GM12878 (cell line): ENCODE results near the gene RGL1. TPM values are rescaled to one million over a fixed set of nuclear protein-coding genes. Genes with fewer than 3 reads are reported as not detected.

Source experiments
- ATAC-seq: fragments of 200-7000 bp; cut with Tn5 transposase; 3 replicates; pipeline ENCODE4 v1.9.1; 2020; ENCODE audit warnings: mild to moderate bottlenecking, moderate library complexity
- BruUV-seq: library from RNA; stranded (reverse); fragments of 400-500 nt; replicated peaks from 2 replicates; lab custom pipeline; 2021; lab: Mats Ljungman, UMichigan
- CTCF ChIA-PET: fragments of 300-600 bp; sonication (Branson Sonifier 250); formaldehyde crosslinking; extraction: SDS; loops from one replicate; lab custom pipeline; 2021; ENCODE audit warnings: inconsistent platforms; lab: Yijun Ruan, JAX
- POLR2A ChIA-PET: fragments of 350-600 bp; formaldehyde crosslinking; extraction: SDS; loops from one replicate; lab custom pipeline; 2021; ENCODE audit warnings: inconsistent platforms; lab: Charles Lee
- RAD21 ChIA-PET: fragments of 300-600 bp; sonication (Branson Sonifier 250); formaldehyde crosslinking; loops from one replicate; lab custom pipeline; 2023; ENCODE audit warnings: antibody characterized with exemption; ENCODE audit not compliant: unreplicated experiment; lab: Charles Lee
- SMC1A ChIA-PET: fragments of 300-600 bp; sonication (Branson Sonifier 250); formaldehyde crosslinking; loops from one replicate; lab custom pipeline; 2023; ENCODE audit not compliant: unreplicated experiment, uncharacterized antibody; lab: Charles Lee
- DNase-seq: peaks from one replicate; pipeline ENCODE4 v3.0.0-alpha.2; 2011; ENCODE audit warnings: low read depth, low spot score
- FAIRE-seq: peaks from 3 replicates; lab custom pipeline; 2011; peaks lifted over from hg19 to GRCh38; lab: Jason Lieb, UNC
- H2AFZ ChIP-seq: 2 replicates; pipeline ENCODE4 v1.6.0; 2011; ENCODE audit warnings: low read depth, low read length, control low read depth; ENCODE audit not compliant: control insufficient read depth
- H3K27ac ChIP-seq: 2 replicates; pipeline ENCODE4 v1.5.1; 2011; ENCODE audit warnings: control low read depth; ENCODE audit not compliant: control insufficient read depth, insufficient read depth
- H3K27me3 ChIP-seq, 2 experiments: replicated peaks in 1 of 2; 2 replicates each; pipeline versions ENCODE4 v1.6.0 to v1.6.1; 2011; ENCODE audit warnings: low read length in 1 of 2; ENCODE audit not compliant: control insufficient read depth in 2 of 2, insufficient read depth in 2 of 2
- H3K36me3 ChIP-seq, 2 experiments: 2 replicates each; pipeline ENCODE4 v1.5.1; 2011; ENCODE audit warnings: low read length in 1 of 2; ENCODE audit not compliant: control insufficient read depth in 2 of 2, insufficient read depth in 2 of 2
- H3K4me1 ChIP-seq: 2 replicates; pipeline ENCODE4 v1.6.1; 2011; ENCODE audit warnings: mild to moderate bottlenecking, low read length, moderate library complexity, mixed read lengths; ENCODE audit not compliant: control insufficient read depth, insufficient read depth
- H3K4me2 ChIP-seq: 2 replicates; pipeline ENCODE4 v1.6.0; 2011; ENCODE audit warnings: control low read depth; ENCODE audit not compliant: control insufficient read depth, insufficient read depth
- H3K4me3 ChIP-seq: fragments of 200-600 bp; sonication (generic); 2 replicates; pipeline ENCODE4 v1.5.1; 2016
- H3K79me2 ChIP-seq: 2 replicates; pipeline ENCODE4 v1.6.0; 2011; ENCODE audit warnings: low read length; ENCODE audit not compliant: control insufficient read depth, insufficient read depth
- H3K9ac ChIP-seq: 2 replicates; pipeline ENCODE4 v1.8.0; 2011; ENCODE audit warnings: low read length, control low read depth, mixed read lengths; ENCODE audit not compliant: control insufficient read depth, insufficient read depth
- H3K9me3 ChIP-seq: replicated peaks from 3 replicates; pipeline ENCODE4 v1.5.1; 2011; ENCODE audit warnings: mild to moderate bottlenecking, low read length; ENCODE audit not compliant: control insufficient read depth, insufficient read depth
- H4K20me1 ChIP-seq: 2 replicates; pipeline ENCODE4 v1.6.0; 2011; ENCODE audit not compliant: control insufficient read depth, insufficient read depth
- BCL11A ChIP-seq: IDR thresholded peaks from 2 replicates; pipeline ENCODE4 v1.6.1; 2011; ENCODE audit warnings: low read depth, low read length
- BMI1 ChIP-seq: fragments of 450-650 bp; IDR thresholded peaks from 2 replicates; pipeline ENCODE4 v1.6.1; 2016; ENCODE audit warnings: mild to moderate bottlenecking, moderate library complexity, borderline replicate concordance
- CBX5 ChIP-seq: sonication (generic); IDR thresholded peaks from 2 replicates; pipeline ENCODE4 v1.6.1; 2016; ENCODE audit warnings: low read depth, moderate library complexity, mild to moderate bottlenecking, inconsistent platforms
- E4F1 ChIP-seq: fragments of 450-650 bp; IDR thresholded peaks from 2 replicates; pipeline ENCODE4 v1.6.1; 2018; ENCODE audit warnings: borderline replicate concordance, mild to moderate bottlenecking; ENCODE audit not compliant: partially characterized antibody
- EGR1 ChIP-seq, 2 experiments: IDR thresholded peaks; 1 replicate in 1 of 2; 2 replicates in 1 of 2; pipeline ENCODE4 v1.6.1; 2011 to 2012; ENCODE audit warnings: low read depth in 2 of 2, low read length in 2 of 2, borderline replicate concordance in 1 of 2, mild to moderate bottlenecking in 1 of 2, moderate library complexity in 1 of 2
- LARP7 ChIP-seq: fragments of 450-650 bp; IDR thresholded peaks from 2 replicates; pipeline ENCODE4 v1.6.1; 2017; ENCODE audit warnings: mild to moderate bottlenecking
- MTA2 ChIP-seq: fragments of 450-650 bp; IDR thresholded peaks from 2 replicates; pipeline ENCODE4 v1.6.1; 2016; ENCODE audit warnings: low read depth, mild to moderate bottlenecking, moderate library complexity
- SIN3A ChIP-seq: IDR thresholded peaks from 2 replicates; pipeline ENCODE4 v1.6.1; 2012; ENCODE audit warnings: low read depth, low read length, improper control_type of control experiment
- SREBF2 ChIP-seq: IDR thresholded peaks from 2 replicates; pipeline ENCODE4 v1.6.1; 2012; ENCODE audit warnings: mild to moderate bottlenecking, low read length
- YBX1 ChIP-seq: fragments of 450-650 bp; IDR thresholded peaks from 2 replicates; pipeline ENCODE4 v1.6.1; 2016; ENCODE audit warnings: antibody characterized with exemption
- ZBTB40 ChIP-seq: fragments of 450-650 bp; IDR thresholded peaks from 2 replicates; pipeline ENCODE4 v1.6.1; 2016; ENCODE audit warnings: mild to moderate bottlenecking, moderate library complexity, borderline replicate concordance
- ZNF24 ChIP-seq: fragments of 450-650 bp; IDR thresholded peaks from 2 replicates; pipeline ENCODE4 v1.6.1; 2017; ENCODE audit warnings: antibody characterized with exemption, mild to moderate bottlenecking
- WGBS: methylation state at CpG from one replicate; pipeline ENCODE4 v1.1.6; 2016; ENCODE audit warnings: low lambda C conversion rate; ENCODE audit not compliant: insufficient replicate concordance, insufficient coverage; ENCODE audit errors: missing lambda C conversion rate; 5-methylcytosine and 5-hydroxymethylcytosine counted together
- in situ Hi-C: fragments of 300-500 bp; cut with MboI; formaldehyde crosslinking; loops from 9 replicates; pipeline ENCODE4 v1.14.3; 2018; ENCODE audit warnings: mixed read lengths
- intact Hi-C: fragments of 100-400 bp; cut with micrococcal nuclease; formaldehyde crosslinking; loops from one replicate; pipeline ENCODE4 v1.14.2; 2022; ENCODE audit not compliant: unreplicated experiment
- polyA plus RNA-seq, 11 experiments: library from polyadenylated mRNA; depleted of rRNA in 4 of 11; unstranded in 6 of 11; stranded (reverse) in 5 of 11; fragments of >200 nt; fragmentation: Nextera tagmentation in 4 of 11; fragmentation: Illumina TruSeq in 1 of 11; extraction: Ambion mirVana in 4 of 11; extraction: Trizol in 1 of 11; gene quantifications; 1 replicate in 1 of 11; 2 replicates in 10 of 11; pipeline versions ENCODE4 v1.2.1 to v1.2.3, GENCODE V29; 2011 to 2016; ENCODE audit warnings: inconsistent platforms in 2 of 11, missing spikeins in 2 of 11, low read depth in 1 of 11
- total RNA-seq, 4 experiments: library from RNA; depleted of rRNA in 3 of 4; stranded (reverse); fragments of >200 nt in 3 of 4; fragmentation: Illumina TruSeq in 1 of 4; extraction: Trizol in 1 of 4; gene quantifications; 2 replicates each; pipeline versions ENCODE4 v1.2.1 to v1.2.3, GENCODE V29; 2013 to 2021

The RGL1 gene
- total and polyA plus RNA-seq, 10 of the 15 experiments (the other 5 are each of a cell fraction or from before 2014, with no cell fraction given), result 8.1 to 25.0 (median 19.0) TPM

- TF ChIP-seq YBX1 (no peak), CBX5 (no peak)
Observed at GRCh38 chr1:183880531-183881243, 75.8 kb downstream of the RGL1 start (continued).

- H3K9ac ChIP-seq, result no peak overlapping the region
- no peaks in the 10 kb centered on the region; the same call in 1 of the 2 replicates for H3K79me2 ChIP-seq
- peaks cover 12 to 17% of the 10 kb centered on the region in 2 experiments; a peak in 3 of 4 replicates for H3K36me3 ChIP-seq
- ChIA-PET SMC1A (interaction anchor here (0.7 to 2.4 kb wide), 6 partner anchors 8 to 38 kb away, joined by 3 to 6 read pairs (median 4); no protein-coding TSS in a partner anchor), CTCF (interaction anchor here (0.6 to 1.7 kb wide), 4 partner anchors 11 to 1265 kb away, joined by 3 to 5 read pairs (median 4); no protein-coding TSS in a partner anchor), POLR2A (interaction anchor here (1.2 kb wide), 1 partner anchor 40 kb away, joined by 3 read pairs; no protein-coding TSS in a partner anchor), RAD21 (interaction anchor here (1.7 kb wide), 1 partner anchor 34 kb away, joined by 4 read pairs; no protein-coding TSS in a partner anchor)
- H3K4me2 ChIP-seq, result no peak overlapping the region
- no peaks in the 10 kb centered on the region for H3K9me3 ChIP-seq
- in situ Hi-C loops (no loop called here), intact Hi-C loops (no loop called here)
- H2AFZ ChIP-seq, result no peak overlapping the region
- no peak for FAIRE-seq
- no peak overlapping the region for H3K4me3 ChIP-seq
- 72% methylated on average over 4 of the region's 4 CpGs for WGBS
- no peaks in the 10 kb centered on the region for H4K20me1 ChIP-seq
- H3K4me1 ChIP-seq, result no peaks in the 10 kb centered on the region; the same call in 1 of the 2 replicates
- DNase-seq, result no peak
- no peaks in the 10 kb centered on the region for H3K27me3 ChIP-seq
- no peak for ATAC-seq
- no peak overlapping the region for H3K27ac ChIP-seq
- no TSS peak for BruUV-seq
- TF ChIP-seq SIN3A (no peak), ZNF24 (no peak), E4F1 (no peak), MTA2 (no peak), BMI1 (no peak), LARP7 (no peak), SREBF2 (no peak), BCL11A (no peak), EGR1 (IDR thresholded peaks at IDR 0.05; ENCODE audit: borderline replicate concordance in 1 of 2, low read depth in 2 of 2, low read length in 2 of 2) (no peak), ZBTB40 (no peak)
Observed at GRCh38 chr1:183881387-183882131, 76.6 kb downstream of the RGL1 start.
